Neural progenitor cell (in vitro differentiated cells): Measurements from ENCODE around the gene GRIK1. TPM values are rescaled to one million over a fixed set of nuclear protein-coding genes. Genes with fewer than 3 reads are reported as not detected.

Experiments used
- DNase-seq: peaks from one replicate; pipeline ENCODE4 v3.0.0-alpha.2; 2016; ENCODE audit warnings: low spot score
- H2AFZ ChIP-seq: fragments of 200-600 bp; sonication (generic); replicated peaks from 2 replicates; pipeline ENCODE4 v1.6.1; 2016; ENCODE audit warnings: antibody characterized with exemption
- H3F3A ChIP-seq: fragments of 200-600 bp; sonication (generic); 2 replicates; pipeline ENCODE4 v1.6.1; 2016; ENCODE audit warnings: antibody characterized with exemption, low read depth
- H3K27ac ChIP-seq: fragments of 200-600 bp; sonication (generic); 2 replicates; pipeline ENCODE4 v1.5.1; 2016; ENCODE audit warnings: mild to moderate bottlenecking
- H3K27me3 ChIP-seq: fragments of 200-600 bp; sonication (generic); 2 replicates; pipeline ENCODE4 v1.6.1; 2016; ENCODE audit warnings: mild to moderate bottlenecking, moderate library complexity
- H3K36me3 ChIP-seq: fragments of 200-600 bp; sonication (generic); 2 replicates; pipeline ENCODE4 v1.5.1; 2016
- H3K4me1 ChIP-seq: fragments of 200-600 bp; sonication (generic); 2 replicates; pipeline ENCODE4 v1.6.1; 2016; ENCODE audit warnings: mixed run types
- H3K4me2 ChIP-seq: fragments of 200-600 bp; sonication (generic); 2 replicates; pipeline ENCODE4 v1.6.1; 2016
- H3K4me3 ChIP-seq: fragments of 200-600 bp; sonication (generic); 2 replicates; pipeline ENCODE4 v1.5.1; 2016
- H3K79me2 ChIP-seq: fragments of 200-600 bp; sonication (generic); 2 replicates; pipeline ENCODE4 v1.6.1; 2016; ENCODE audit warnings: low read depth
- H3K9ac ChIP-seq: fragments of 200-600 bp; sonication (generic); 2 replicates; pipeline ENCODE4 v1.6.1; 2016
- H3K9me3 ChIP-seq: fragments of 200-600 bp; sonication (generic); 2 replicates; pipeline ENCODE4 v1.5.1; 2016; ENCODE audit warnings: low read depth
- H4K20me1 ChIP-seq: fragments of 200-600 bp; sonication (generic); 2 replicates; pipeline ENCODE4 v1.6.1; 2016; ENCODE audit warnings: low read depth
- H3K27ac Mint-ChIP-seq: 3 replicates; pipeline ENCODE4 v1.8.0; 2021; ENCODE audit warnings: mixed read lengths
- H3K27me3 Mint-ChIP-seq: 2 replicates; pipeline ENCODE4 v1.8.0; 2022; ENCODE audit warnings: low read depth, mild to moderate bottlenecking, inconsistent platforms, moderate library complexity, mixed read lengths; ENCODE audit not compliant: insufficient read depth
- H3K36me3 Mint-ChIP-seq: 3 replicates; pipeline ENCODE4 v1.8.0; 2021; ENCODE audit warnings: mixed read lengths
- H3K4me1 Mint-ChIP-seq: 3 replicates; pipeline ENCODE4 v1.8.0; 2021; ENCODE audit warnings: mixed read lengths
- H3K4me3 Mint-ChIP-seq: 3 replicates; pipeline ENCODE4 v1.8.0; 2021; ENCODE audit warnings: mild to moderate bottlenecking, moderate library complexity, mixed read lengths
- H3K9me3 Mint-ChIP-seq: 3 replicates; pipeline ENCODE4 v1.8.0; 2020; ENCODE audit warnings: mixed read lengths
- EZH2 ChIP-seq: fragments of 200-600 bp; sonication (generic); IDR thresholded peaks from 2 replicates; pipeline ENCODE4 v1.6.1; 2017; ENCODE audit warnings: antibody characterized with exemption, mild to moderate bottlenecking, moderate library complexity
- EZH2phosphoT487 ChIP-seq: fragments of 200-600 bp; sonication (generic); IDR thresholded peaks from 2 replicates; pipeline ENCODE4 v1.6.1; 2017; ENCODE audit warnings: antibody characterized with exemption
- total RNA-seq: library from RNA; depleted of rRNA; stranded (reverse); fragments of >200 nt; gene quantifications from 2 replicates; pipeline ENCODE4 v1.2.3, GENCODE V29; 2015; ENCODE audit warnings: low replicate concordance
- TF ChIP-seq, protein P1 (sequence below): fragments of 200-600 bp; sonication (generic); IDR thresholded peaks from 2 replicates; pipeline ENCODE4 v1.5.1; 2017; ENCODE audit warnings: antibody characterized with exemption, mild to moderate bottlenecking

GRIK1 gene
- total RNA-seq, 1 donor from 2014 or later: 1.6 TPM

DNA sequence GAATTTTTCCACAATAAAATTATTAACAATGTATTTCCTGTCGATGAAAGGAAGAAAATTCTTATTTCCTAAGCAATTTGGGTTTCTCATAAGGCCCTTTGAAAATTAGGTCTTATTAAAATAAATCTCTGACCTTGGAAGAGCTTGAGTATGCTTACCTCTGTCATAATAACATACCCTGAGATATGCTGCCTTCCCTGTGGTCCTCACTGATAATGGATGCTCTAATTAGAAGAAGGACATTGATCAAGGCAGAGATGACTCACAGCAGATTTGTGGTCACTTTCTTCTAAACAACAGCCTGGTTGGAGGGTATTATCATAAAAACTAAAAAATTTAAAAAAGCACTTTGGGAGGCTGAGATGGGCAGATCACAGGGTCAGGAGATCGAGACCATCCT, 217.8 kb downstream of the GRIK1 start:
- H3K4me1 ChIP-seq: peaks cover 34% of the 10 kb centered on the region
- peaks cover 12% of the 10 kb centered on the region for H3K9me3 Mint-ChIP-seq
- H3K27ac Mint-ChIP-seq: no peak overlapping the region
- H3K79me2 ChIP-seq: no peaks in the 10 kb centered on the region
- H3K4me2 ChIP-seq: peak overlapping the region; percentile 66
- H3F3A ChIP-seq: peaks cover 23% of the 10 kb centered on the region
- H3K4me3 ChIP-seq: no peak overlapping the region
- H3K27ac ChIP-seq: peak overlapping the region; percentile 75
- H3K4me3 Mint-ChIP-seq: no peak overlapping the region
- no peak overlapping the region for H2AFZ ChIP-seq
- H3K9me3 ChIP-seq: no peaks in the 10 kb centered on the region
- H3K36me3 Mint-ChIP-seq: no peaks in the 10 kb centered on the region
- H3K27me3 Mint-ChIP-seq: peaks cover 3% of the 10 kb centered on the region
- no peaks in the 10 kb centered on the region for H4K20me1 ChIP-seq
- peaks cover 43% of the 10 kb centered on the region for H3K4me1 Mint-ChIP-seq
- TF ChIP-seq, protein P1, sequence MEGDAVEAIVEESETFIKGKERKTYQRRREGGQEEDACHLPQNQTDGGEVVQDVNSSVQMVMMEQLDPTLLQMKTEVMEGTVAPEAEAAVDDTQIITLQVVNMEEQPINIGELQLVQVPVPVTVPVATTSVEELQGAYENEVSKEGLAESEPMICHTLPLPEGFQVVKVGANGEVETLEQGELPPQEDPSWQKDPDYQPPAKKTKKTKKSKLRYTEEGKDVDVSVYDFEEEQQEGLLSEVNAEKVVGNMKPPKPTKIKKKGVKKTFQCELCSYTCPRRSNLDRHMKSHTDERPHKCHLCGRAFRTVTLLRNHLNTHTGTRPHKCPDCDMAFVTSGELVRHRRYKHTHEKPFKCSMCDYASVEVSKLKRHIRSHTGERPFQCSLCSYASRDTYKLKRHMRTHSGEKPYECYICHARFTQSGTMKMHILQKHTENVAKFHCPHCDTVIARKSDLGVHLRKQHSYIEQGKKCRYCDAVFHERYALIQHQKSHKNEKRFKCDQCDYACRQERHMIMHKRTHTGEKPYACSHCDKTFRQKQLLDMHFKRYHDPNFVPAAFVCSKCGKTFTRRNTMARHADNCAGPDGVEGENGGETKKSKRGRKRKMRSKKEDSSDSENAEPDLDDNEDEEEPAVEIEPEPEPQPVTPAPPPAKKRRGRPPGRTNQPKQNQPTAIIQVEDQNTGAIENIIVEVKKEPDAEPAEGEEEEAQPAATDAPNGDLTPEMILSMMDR: no peak
- TF ChIP-seq EZH2phosphoT487 (no peak), EZH2 (no peak)
- no peaks in the 10 kb centered on the region for H3K27me3 ChIP-seq
- no peak overlapping the region for H3K9ac ChIP-seq
- no peaks in the 10 kb centered on the region for H3K36me3 ChIP-seq
- DNase-seq: no peak

DNA sequence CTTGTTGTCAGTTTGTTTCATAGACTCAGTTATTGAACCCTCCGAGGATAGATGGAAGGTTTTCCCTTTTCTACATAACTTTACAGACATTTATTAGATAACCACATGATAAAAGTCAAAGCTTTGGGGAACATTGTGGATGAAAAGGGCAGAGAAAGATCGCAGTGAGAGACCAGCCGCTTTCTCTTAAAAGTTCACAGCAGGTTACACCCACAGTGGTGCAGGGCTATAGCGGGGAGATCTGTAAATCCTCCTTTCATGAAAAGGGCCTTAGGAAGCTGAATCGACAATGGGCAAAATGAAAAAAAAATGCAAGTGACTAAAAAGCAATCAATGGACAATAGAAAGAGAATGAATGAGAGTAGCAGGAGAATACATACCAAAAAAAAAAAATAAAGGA, 218.6 kb downstream of the GRIK1 start:
- H3K4me2 ChIP-seq: peak overlapping the region; percentile 66
- TF ChIP-seq EZH2 (no peak), EZH2phosphoT487 (no peak)
- TF ChIP-seq, protein P1: no peak
- peaks cover 17% of the 10 kb centered on the region for H3K9me3 Mint-ChIP-seq

DNA sequence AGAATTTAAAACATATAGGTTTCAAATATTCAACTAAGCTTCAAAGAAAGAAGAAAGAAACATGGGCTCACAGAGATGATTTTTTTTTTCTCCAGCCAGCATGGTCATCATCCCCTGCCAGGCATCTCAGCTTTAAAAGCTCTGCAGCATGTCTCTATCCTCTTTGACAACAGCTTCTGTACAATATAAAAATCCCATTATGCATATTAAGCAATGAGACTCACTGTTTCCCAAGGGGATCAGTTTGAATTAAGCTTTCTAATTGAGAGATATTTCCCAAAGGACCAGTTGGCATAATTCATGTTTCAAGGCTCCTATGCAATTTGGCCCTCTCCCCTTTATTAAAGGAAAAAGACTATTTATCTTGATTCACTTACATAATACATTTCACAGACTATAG, 220.3 kb downstream of the GRIK1 start:
- TF ChIP-seq, protein P1: no peak
- TF ChIP-seq EZH2phosphoT487 (no peak), EZH2 (no peak)
- H4K20me1 ChIP-seq: no peaks in the 10 kb centered on the region
- no peak overlapping the region for H3K27ac ChIP-seq
- Mint-ChIP-seq H3K4me1 (peaks cover 36% of the 10 kb centered on the region), H3K4me3 (no peak overlapping the region), H3K27ac (no peak overlapping the region), H3K36me3 (peaks cover 7% of the 10 kb centered on the region), H3K27me3 (peaks cover 3% of the 10 kb centered on the region), H3K9me3 (peaks cover 23% of the 10 kb centered on the region)
- no peak overlapping the region for H2AFZ ChIP-seq
- H3K36me3 ChIP-seq: no peaks in the 10 kb centered on the region
- no peak for DNase-seq
- H3K4me1 ChIP-seq: peaks cover 31% of the 10 kb centered on the region
- no peaks in the 10 kb centered on the region for H3K79me2 ChIP-seq
- H3K4me2 ChIP-seq: no peak overlapping the region
- H3F3A ChIP-seq: peaks cover 23% of the 10 kb centered on the region
- no peak overlapping the region for H3K9ac ChIP-seq
- no peaks in the 10 kb centered on the region for H3K9me3 ChIP-seq
- no peak overlapping the region for H3K4me3 ChIP-seq
- H3K27me3 ChIP-seq: no peaks in the 10 kb centered on the region

More for the DNA sequence above, 218.6 kb downstream of the GRIK1 start:
- Histone ChIP-seq H3K27me3 (no peaks in the 10 kb centered on the region), H3K4me1 (peaks cover 34% of the 10 kb centered on the region), H3K9me3 (no peaks in the 10 kb centered on the region), H3K4me3 (peak overlapping the region; percentile 29), H3K36me3 (no peaks in the 10 kb centered on the region), H2AFZ (no peak overlapping the region), H3K9ac (no peak overlapping the region), H4K20me1 (no peaks in the 10 kb centered on the region), H3K79me2 (no peaks in the 10 kb centered on the region), H3F3A (peaks cover 23% of the 10 kb centered on the region), H3K27ac (peak overlapping the region; percentile 75)
- H3K4me3 Mint-ChIP-seq: peak overlapping the region; percentile 42
- peak; percentile 70 for DNase-seq
- peak overlapping the region; percentile 58 for H3K27ac Mint-ChIP-seq
- H3K36me3 Mint-ChIP-seq: peaks cover 4% of the 10 kb centered on the region
- H3K27me3 Mint-ChIP-seq: peaks cover 3% of the 10 kb centered on the region
- peaks cover 43% of the 10 kb centered on the region for H3K4me1 Mint-ChIP-seq
